ENCODE measurements around the gene NR2F6. TPM values are rescaled to one million over a fixed set of nuclear protein-coding genes. Genes with fewer than 3 reads are reported as not detected.

The NR2F6 gene
- total and polyA plus RNA-seq, 2 of the 4 experiments (the other 2 are of a cell fraction) = 8.4 to 20.5 TPM

GRCh38 chr19:17211547-17212446, 33.9 kb downstream of the NR2F6 start (continued):
- no peak for TF ChIP-seq FOS (IDR thresholded peaks at IDR 0.05; ENCODE audit: low read depth, low read length)

- no peak overlapping the region for H3K27ac ChIP-seq (ENCODE audit: insufficient read depth, low read length)
- DNase-seq = peak; percentile 16
- H2AFZ ChIP-seq (replicated peaks; ENCODE audit: low read length, poor library complexity) = no peak overlapping the region
- H3K36me3 ChIP-seq (ENCODE audit: control insufficient read depth, insufficient read depth, low read length) = peaks cover 64% of the 10 kb centered on the region
- no peak overlapping the region for H3K4me2 ChIP-seq (ENCODE audit: low read depth, low read length)
- WGBS, 2 experiments (ENCODE audit: extremely low coverage in 2 of 2, insufficient read length in 1 of 2) = 81% methylated on average over 6 of the region's 14 CpGs; no CpG with 5 or more reads in 1 of the 2 experiments
- H4K20me1 ChIP-seq (ENCODE audit: insufficient read depth, low read length) = peaks cover 7% of the 10 kb centered on the region; the same call in 1 of the 2 replicates
- no peak overlapping the region for H3K4ac ChIP-seq (ENCODE audit: low read depth, low read length)
- ChIA-PET CTCF (no interaction called here), POLR2A (ENCODE audit: unreplicated experiment) (no interaction called here)
- H3K9me3 ChIP-seq (ENCODE audit: control insufficient read depth, insufficient read depth, low read length) = no peaks in the 10 kb centered on the region
- H3K56ac ChIP-seq (ENCODE audit: extremely low read depth, insufficient read depth, low read length) = no peak overlapping the region
- H3K14ac ChIP-seq (replicated peaks; ENCODE audit: low read depth, low read length) = no peak overlapping the region
- no peak overlapping the region for H2BK5ac ChIP-seq (ENCODE audit: low read depth, low read length, poor library complexity, severe bottlenecking)
- H3K23ac ChIP-seq (ENCODE audit: low read depth, low read length) = no peak overlapping the region
- no TSS peak for BruUV-seq (replicated peaks)
- H4K8ac ChIP-seq (ENCODE audit: low read depth in 2 of 2, low read length in 2 of 2) = no peak overlapping the region
- H3K27me3 ChIP-seq (ENCODE audit: control insufficient read depth, insufficient read depth, low read length) = no peaks in the 10 kb centered on the region
- H3K79me1 ChIP-seq (ENCODE audit: low read depth in 1 of 2, low read length in 2 of 2) = peaks cover 6 to 29% of the 10 kb centered on the region in 2 experiments; a peak in 2 of 4 replicates
- H3K9ac ChIP-seq (ENCODE audit: low read depth, low read length) = no peak overlapping the region
- no peak for ATAC-seq (ENCODE audit: low read depth)
- intact Hi-C loops (cut with micrococcal nuclease) (no loop called here), dilution Hi-C loops (cut with HindIII; ENCODE audit: low sequenced_read_pairs, unreplicated experiment) (no loop called here), in situ Hi-C loops (cut with MboI; ENCODE audit: low sequenced_read_pairs) (no loop called here)
- H3K4me1 ChIP-seq (ENCODE audit: control insufficient read depth, insufficient read depth, low read length) = peaks cover 5% of the 10 kb centered on the region; the same call in 1 of the 2 replicates
- no peak overlapping the region for H2AK5ac ChIP-seq (ENCODE audit: low read depth, low read length)
- no peak overlapping the region for H3K4me3 ChIP-seq (ENCODE audit: insufficient read depth, low read depth, low read length)
- no peak overlapping the region for H2AK9ac ChIP-seq (replicated peaks; ENCODE audit: low read depth, low read length, poor library complexity)
- no peak overlapping the region for H2BK15ac ChIP-seq (ENCODE audit: low read depth, low read length)
- no peak overlapping the region for H4K5ac ChIP-seq (ENCODE audit: low read depth, low read length)
- H3K18ac ChIP-seq (ENCODE audit: low read depth, low read length) = no peak overlapping the region
- no peak overlapping the region for H2BK20ac ChIP-seq (ENCODE audit: low read depth, low read length)
- H2BK120ac ChIP-seq (ENCODE audit: low read depth, low read length) = no peak overlapping the region
- peaks cover 8% of the 10 kb centered on the region for H3K9me1 ChIP-seq (ENCODE audit: insufficient read depth, low read length)
- H4K91ac ChIP-seq (ENCODE audit: insufficient read depth, low read depth, low read length) = no peak overlapping the region
- TF ChIP-seq RFX5 (IDR thresholded peaks at IDR 0.05; ENCODE audit: low read depth, low read length) = no peak
- no peak for TF ChIP-seq SMC3 (IDR thresholded peaks at IDR 0.05; ENCODE audit: low read depth, low read length)
- no peak for TF ChIP-seq CEBPB (IDR thresholded peaks at IDR 0.05; ENCODE audit: low read depth, low read length)
- TF ChIP-seq MAZ (IDR thresholded peaks at IDR 0.05; ENCODE audit: borderline replicate concordance, low read depth, low read length) = no peak
- TF ChIP-seq BHLHE40 (IDR thresholded peaks at IDR 0.05; ENCODE audit: low read depth, low read length) = no peak
- TF ChIP-seq CHD1 (IDR thresholded peaks at IDR 0.05; ENCODE audit: low read depth, low read length) = no peak
- TF ChIP-seq ELK1 (IDR thresholded peaks at IDR 0.05; ENCODE audit: borderline replicate concordance, low read depth, low read length) = no peak
- no peak for TF ChIP-seq NFE2L2 (IDR thresholded peaks at IDR 0.05; ENCODE audit: low read depth, low read length)
- no peak for TF ChIP-seq POLR2A (IDR thresholded peaks at IDR 0.05; ENCODE audit: low read depth, low read length)
- no peak for TF ChIP-seq FOS (IDR thresholded peaks at IDR 0.05; ENCODE audit: low read depth, low read length)
- no peak for TF ChIP-seq CTCF (conservative IDR thresholded peaks at IDR 0.05; ENCODE audit: low read depth, low read length)
- TF ChIP-seq USF2 (IDR thresholded peaks at IDR 0.05; ENCODE audit: low read depth, low read length) = no peak
- no peak for TF ChIP-seq RAD21 (IDR thresholded peaks at IDR 0.05; ENCODE audit: low read length)
These were observed 35.4 kb downstream of the NR2F6 start for GRCh38 chr19:17210296-17210695.

All from IMR-90 (cell line).